ENCODE measurements around the gene CRACDL. TPM values are rescaled to one million over a fixed set of nuclear protein-coding genes. Genes with fewer than 3 reads are reported as not detected.

CRACDL gene
- total and polyA plus RNA-seq, 2 donors (not counting 1 experiment from before 2014, with no cell fraction given) = 0.25 TPM; not detected in 1

DNA sequence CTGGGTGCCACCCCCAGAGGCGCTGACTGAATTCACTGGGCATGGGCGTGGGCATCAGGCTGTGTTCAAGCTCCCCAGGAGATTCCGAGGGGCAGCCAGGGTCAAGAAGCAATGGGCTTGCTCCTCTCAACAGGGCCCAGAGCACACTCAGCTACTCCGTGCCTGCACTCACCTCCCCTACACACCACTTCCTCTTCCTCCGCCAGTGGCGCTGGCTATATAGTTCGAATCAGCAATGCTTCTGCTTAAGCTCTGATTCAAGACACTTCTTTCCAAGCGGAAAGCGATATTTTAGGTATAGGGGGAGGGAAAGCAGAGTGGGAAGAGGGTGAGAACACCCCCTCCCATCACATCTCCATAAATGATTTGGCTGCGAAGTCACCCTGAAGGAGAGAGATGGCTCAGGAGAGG lies 42.1 kb downstream of the CRACDL start:
- WGBS (ENCODE audit: insufficient coverage) = 81% methylated on average over 4 of the region's 10 CpGs
- Histone ChIP-seq H3K4me3 (ENCODE audit: control extremely low read depth in 1 of 5, extremely low read depth in 1 of 5, insufficient read depth in 1 of 5, low read depth in 2 of 5, low read length in 4 of 5) (no peak overlapping the region), H2AFZ (ENCODE audit: insufficient read depth, low read depth, low read length, poor library complexity, severe bottlenecking) (no peak overlapping the region), H3K9me3 (ENCODE audit: control extremely low read depth in 1 of 3, control insufficient read depth in 2 of 3, insufficient read depth in 1 of 3, low read length in 2 of 3) (peaks cover 0 to 4% (median 4%) of the 10 kb centered on the region in 3 donors), H3K9ac (ENCODE audit: low read length) (no peak overlapping the region), H3K36me3 (replicated peaks in 1 of 2; ENCODE audit: control extremely low read depth in 1 of 2, control insufficient read depth in 1 of 2, extremely low read depth in 1 of 2, insufficient read depth in 2 of 2, low read length in 1 of 2) (no peaks in the 10 kb centered on the region), H3K27me3 (replicated peaks in 1 of 4; ENCODE audit: control extremely low read depth in 1 of 4, control insufficient read depth in 3 of 4, insufficient read depth in 4 of 4, low read length in 3 of 4) (no peaks in the 10 kb centered on the region), H3K4me1 (ENCODE audit: control insufficient read depth in 2 of 2, insufficient read depth in 2 of 2, low read length in 2 of 2) (no peaks in the 10 kb centered on the region), H3K4me2 (replicated peaks; ENCODE audit: low read depth, low read length, poor library complexity, severe bottlenecking) (no peak overlapping the region), H3K79me2 (ENCODE audit: control insufficient read depth, insufficient read depth, low read length) (no peaks in the 10 kb centered on the region), H3K27ac (ENCODE audit: low read length in 2 of 2) (no peak overlapping the region), H4K20me1 (ENCODE audit: control insufficient read depth, insufficient read depth, low read length, poor library complexity, severe bottlenecking) (no peaks in the 10 kb centered on the region)
- Mint-ChIP-seq H3K4me3 (no peak overlapping the region), H3K27ac (no peak overlapping the region), H3K4me1 (no peaks in the 10 kb centered on the region), H3K27me3 (peaks cover 13% of the 10 kb centered on the region), H3K9me3 (ENCODE audit: insufficient read depth) (no peaks in the 10 kb centered on the region)
- DNase-seq = no peak
- TF ChIP-seq EZH2 (IDR thresholded peaks at IDR 0.05; ENCODE audit: borderline replicate concordance, insufficient read depth, low read depth, low read length, poor library complexity, severe bottlenecking) = no peak
- TF ChIP-seq, protein P1, sequence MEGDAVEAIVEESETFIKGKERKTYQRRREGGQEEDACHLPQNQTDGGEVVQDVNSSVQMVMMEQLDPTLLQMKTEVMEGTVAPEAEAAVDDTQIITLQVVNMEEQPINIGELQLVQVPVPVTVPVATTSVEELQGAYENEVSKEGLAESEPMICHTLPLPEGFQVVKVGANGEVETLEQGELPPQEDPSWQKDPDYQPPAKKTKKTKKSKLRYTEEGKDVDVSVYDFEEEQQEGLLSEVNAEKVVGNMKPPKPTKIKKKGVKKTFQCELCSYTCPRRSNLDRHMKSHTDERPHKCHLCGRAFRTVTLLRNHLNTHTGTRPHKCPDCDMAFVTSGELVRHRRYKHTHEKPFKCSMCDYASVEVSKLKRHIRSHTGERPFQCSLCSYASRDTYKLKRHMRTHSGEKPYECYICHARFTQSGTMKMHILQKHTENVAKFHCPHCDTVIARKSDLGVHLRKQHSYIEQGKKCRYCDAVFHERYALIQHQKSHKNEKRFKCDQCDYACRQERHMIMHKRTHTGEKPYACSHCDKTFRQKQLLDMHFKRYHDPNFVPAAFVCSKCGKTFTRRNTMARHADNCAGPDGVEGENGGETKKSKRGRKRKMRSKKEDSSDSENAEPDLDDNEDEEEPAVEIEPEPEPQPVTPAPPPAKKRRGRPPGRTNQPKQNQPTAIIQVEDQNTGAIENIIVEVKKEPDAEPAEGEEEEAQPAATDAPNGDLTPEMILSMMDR (IDR thresholded peaks at IDR 0.05) = no peak
- POLR2A ChIA-PET = no interaction called here
- no peak for ATAC-seq (ENCODE audit: low read depth)
- CTCF ChIA-PET = no interaction called here
- intact Hi-C loops (cut with micrococcal nuclease) = no loop called here

DNA sequence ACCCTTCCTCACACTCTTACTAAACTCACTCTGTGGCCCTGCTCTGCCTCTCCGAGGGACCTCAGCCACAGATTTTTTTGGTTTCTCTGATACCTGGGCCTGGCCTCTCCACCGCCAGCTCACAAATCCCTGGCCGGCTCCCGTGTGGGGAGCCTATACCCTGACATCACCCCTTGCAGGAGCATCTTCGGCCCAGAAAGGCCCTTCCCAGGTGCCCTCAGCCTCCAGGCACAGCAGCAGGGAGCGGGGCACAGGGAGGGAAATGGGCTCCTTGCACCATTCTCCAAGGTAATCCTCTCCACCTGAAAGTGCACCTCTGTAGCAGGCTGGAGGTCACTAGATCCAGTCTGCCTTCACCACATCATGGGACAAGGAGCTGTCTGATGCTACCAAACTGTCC lies 43.2 kb downstream of the CRACDL start:
- H3K27me3 Mint-ChIP-seq = peaks cover 14% of the 10 kb centered on the region
- ATAC-seq (ENCODE audit: low read depth) (no peak), DNase-seq (no peak)
- no peak overlapping the region for H3K27ac ChIP-seq (ENCODE audit: low read length in 2 of 2)
- 85% methylated on average over 6 of the region's 6 CpGs for WGBS (ENCODE audit: insufficient coverage)
- no peaks in the 10 kb centered on the region for H3K9me3 Mint-ChIP-seq (ENCODE audit: insufficient read depth)
- intact Hi-C loops (cut with micrococcal nuclease) = no loop called here
- no peaks in the 10 kb centered on the region for H3K79me2 ChIP-seq (ENCODE audit: control insufficient read depth, insufficient read depth, low read length)
- TF ChIP-seq, protein P1 (IDR thresholded peaks at IDR 0.05) = no peak
- no peak for TF ChIP-seq EZH2 (IDR thresholded peaks at IDR 0.05; ENCODE audit: borderline replicate concordance, insufficient read depth, low read depth, low read length, poor library complexity, severe bottlenecking)
- H3K4me3 ChIP-seq (ENCODE audit: control extremely low read depth in 1 of 5, extremely low read depth in 1 of 5, insufficient read depth in 1 of 5, low read depth in 2 of 5, low read length in 4 of 5) = no peak overlapping the region
- no peak overlapping the region for H3K9ac ChIP-seq (ENCODE audit: low read length)
- POLR2A ChIA-PET = no interaction called here
- no peak overlapping the region for H3K27ac Mint-ChIP-seq
- no peaks in the 10 kb centered on the region for H3K4me1 ChIP-seq (ENCODE audit: control insufficient read depth in 2 of 2, insufficient read depth in 2 of 2, low read length in 2 of 2)
- H3K9me3 ChIP-seq (ENCODE audit: control extremely low read depth in 1 of 3, control insufficient read depth in 2 of 3, insufficient read depth in 1 of 3, low read length in 2 of 3) = peaks cover 0 to 4% (median 4%) of the 10 kb centered on the region in 3 donors
- H3K4me1 Mint-ChIP-seq = no peaks in the 10 kb centered on the region
- H3K36me3 ChIP-seq (replicated peaks in 1 of 2; ENCODE audit: control extremely low read depth in 1 of 2, control insufficient read depth in 1 of 2, extremely low read depth in 1 of 2, insufficient read depth in 2 of 2, low read length in 1 of 2) = no peaks in the 10 kb centered on the region
- H2AFZ ChIP-seq (ENCODE audit: insufficient read depth, low read depth, low read length, poor library complexity, severe bottlenecking) = no peak overlapping the region
- CTCF ChIA-PET = no interaction called here
- no peak overlapping the region for H3K4me3 Mint-ChIP-seq
- no peak overlapping the region for H3K4me2 ChIP-seq (replicated peaks; ENCODE audit: low read depth, low read length, poor library complexity, severe bottlenecking)
- H3K27me3 ChIP-seq (replicated peaks in 1 of 4; ENCODE audit: control extremely low read depth in 1 of 4, control insufficient read depth in 3 of 4, insufficient read depth in 4 of 4, low read length in 3 of 4) = no peaks in the 10 kb centered on the region
- no peaks in the 10 kb centered on the region for H4K20me1 ChIP-seq (ENCODE audit: control insufficient read depth, insufficient read depth, low read length, poor library complexity, severe bottlenecking)

All from B cell (primary cell).